Esophagus squamous epithelium (tissue), 5 donors: ENCODE data around the gene ZNF564. TPM values are rescaled to one million over a fixed set of nuclear protein-coding genes. Genes with fewer than 3 reads are reported as not detected.
"Not testable (repeated sequence)": the region's sequence is repeated elsewhere in the genome, so short reads cannot be mapped to it uniquely, and the experiment has no call there.

Source experiments
- DNase-seq: peaks from one replicate; lab custom pipeline; 2025; lab: John Stamatoyannopoulos, UW
- H3K27ac ChIP-seq, 4 donors: fragments of 200-600 bp; sonication (generic); one replicate each; pipeline ENCODE4 v1.5.1; 2016 to 2019; ENCODE audit warnings: mild to moderate bottlenecking in 1 of 4
- H3K27me3 ChIP-seq, 4 donors: fragments of 200-600 bp; sonication (generic); 1 replicate in 3 of 4; 2 replicates in 1 of 4; pipeline versions ENCODE4 v1.5.1 to v1.6.0; 2017 to 2021; ENCODE audit warnings: antibody characterized with exemption in 1 of 4
- H3K36me3 ChIP-seq, 3 donors: fragments of 200-600 bp; sonication (generic); one replicate each; pipeline ENCODE4 v1.5.1; 2016 to 2019
- H3K4me1 ChIP-seq, 3 donors: fragments of 200-600 bp; sonication (generic); one replicate each; pipeline ENCODE4 v1.5.1; 2017 to 2019
- H3K4me3 ChIP-seq, 4 donors: fragments of 200-600 bp; sonication (generic); 1 replicate in 3 of 4; 2 replicates in 1 of 4; pipeline ENCODE4 v1.5.1; 2016 to 2019; ENCODE audit warnings: mild to moderate bottlenecking in 2 of 4, moderate library complexity in 1 of 4
- H3K9me3 ChIP-seq, 3 donors: fragments of 200-600 bp; sonication (generic); one replicate each; pipeline ENCODE4 v1.5.1; 2016 to 2019
- CTCF ChIP-seq, 6 experiments: fragments of 450-650 bp in 4 of 6; fragments of 200-600 bp in 2 of 6; sonication (generic) in 2 of 6; IDR thresholded peaks; one replicate each; pipeline ENCODE4 v1.5.1; 2016 to 2019; ENCODE audit warnings: antibody characterized with exemption in 6 of 6, mild to moderate bottlenecking in 4 of 6, moderate library complexity in 4 of 6
- POLR2A ChIP-seq, 4 donors: fragments of 450-650 bp; IDR thresholded peaks; one replicate each; pipeline ENCODE4 v1.6.1; 2017; ENCODE audit warnings: antibody characterized with exemption in 4 of 4, mild to moderate bottlenecking in 4 of 4, moderate library complexity in 3 of 4
- WGBS, 2 donors: methylation state at CpG; one replicate each; pipeline ENCODE4 v1.1.5; 2018; 5-methylcytosine and 5-hydroxymethylcytosine counted together
- intact Hi-C: fragments of 100-400 bp; cut with DNase I; formaldehyde crosslinking; loops from one replicate; pipeline ENCODE4 v1.15.0; 2022
- total RNA-seq, 4 donors: library from RNA; depleted of rRNA; stranded (reverse); fragments of >200 nt; gene quantifications; one replicate each; pipeline ENCODE4 v1.1.0, GENCODE V29; 2016
- donor health status: DM: yes; HTN: yes; CAD: no.

The ZNF564 gene
- total RNA-seq, 4 donors from 2014 or later = 1.6 to 9.3 (median 4.8) TPM

DNA sequence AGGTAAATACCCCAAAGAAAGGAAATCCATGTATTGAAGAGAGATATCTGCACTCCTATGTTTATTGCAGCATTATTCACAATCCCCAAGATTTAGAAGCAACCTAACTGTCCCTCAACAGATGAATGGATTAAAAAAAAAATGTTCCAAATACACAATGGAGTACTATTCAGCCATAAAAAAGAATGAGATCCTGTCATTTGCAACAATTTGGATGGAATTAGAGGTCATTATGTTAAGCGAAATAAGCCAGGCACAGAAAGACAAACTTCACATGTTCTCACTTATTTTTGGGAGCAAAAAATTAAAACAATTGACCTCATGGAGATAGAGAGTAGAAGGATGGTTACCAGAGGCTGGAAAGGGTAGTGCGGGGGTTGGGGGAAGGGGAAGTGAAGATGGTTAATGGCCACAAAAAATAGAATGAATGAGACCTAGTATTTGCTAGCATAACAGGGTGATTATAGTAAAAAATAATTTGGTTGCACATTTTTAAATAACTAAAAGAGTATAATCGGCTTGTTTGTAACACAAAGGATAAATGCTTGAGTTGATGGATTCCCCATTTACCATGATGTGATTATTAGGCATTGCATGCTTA, 56.9 kb downstream of the ZNF564 start:
- intact Hi-C loops = no loop called here
- H3K27ac ChIP-seq = peak overlapping the region in 3 of 4 donors; percentile 72 to 95 (median 94)
- no peaks in the 10 kb centered on the region for H3K9me3 ChIP-seq
- 91 to 92% methylated on average over 3 of the region's 3 CpGs for WGBS, 2 donors
- no peaks in the 10 kb centered on the region for H3K36me3 ChIP-seq
- H3K27me3 ChIP-seq = no peaks in the 10 kb centered on the region
- no peak for DNase-seq
- H3K4me1 ChIP-seq = peaks cover 0 to 14% (median 3%) of the 10 kb centered on the region in 3 donors
- TF ChIP-seq CTCF (IDR thresholded peaks at IDR 0.05) (no peak), POLR2A (IDR thresholded peaks at IDR 0.05) (no peak)
- no peak overlapping the region for H3K4me3 ChIP-seq

DNA sequence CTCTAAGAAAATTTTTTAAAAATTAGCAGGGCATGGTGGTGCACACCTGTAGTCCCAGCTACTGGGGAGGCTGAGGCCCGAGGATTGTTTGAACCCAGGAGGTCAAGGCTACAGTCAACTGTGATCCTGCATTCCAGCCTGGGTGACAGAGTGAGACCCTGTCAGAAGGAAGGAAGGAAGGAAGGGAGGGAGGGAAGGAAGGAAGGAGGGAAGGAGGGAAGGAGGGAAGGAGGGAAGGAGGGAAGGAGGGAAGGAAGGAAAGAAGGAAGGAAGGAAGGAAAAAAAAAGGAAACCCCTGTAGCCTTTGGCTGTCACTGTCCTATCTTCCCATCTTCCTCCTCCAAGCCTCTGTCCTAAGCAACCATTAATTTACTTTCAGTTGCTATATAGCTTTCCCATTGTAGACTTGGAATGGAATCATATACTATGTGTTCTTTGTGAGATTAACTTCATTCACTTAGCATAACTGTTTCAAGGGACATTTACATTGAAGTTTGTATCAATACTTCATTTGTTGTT, 65.0 kb downstream of the ZNF564 start:
- H3K27ac ChIP-seq, H3K27me3 ChIP-seq, H3K36me3 ChIP-seq, intact Hi-C loops, H3K4me3 ChIP-seq, H3K9me3 ChIP-seq, DNase-seq: not testable (repeated sequence)
- WGBS, 2 donors = 63 to 90% methylated on average over 1 of the region's 1 CpG
- H3K4me1 ChIP-seq = peaks cover 5 to 29% (median 7%) of the 10 kb centered on the region in 3 donors

DNA sequence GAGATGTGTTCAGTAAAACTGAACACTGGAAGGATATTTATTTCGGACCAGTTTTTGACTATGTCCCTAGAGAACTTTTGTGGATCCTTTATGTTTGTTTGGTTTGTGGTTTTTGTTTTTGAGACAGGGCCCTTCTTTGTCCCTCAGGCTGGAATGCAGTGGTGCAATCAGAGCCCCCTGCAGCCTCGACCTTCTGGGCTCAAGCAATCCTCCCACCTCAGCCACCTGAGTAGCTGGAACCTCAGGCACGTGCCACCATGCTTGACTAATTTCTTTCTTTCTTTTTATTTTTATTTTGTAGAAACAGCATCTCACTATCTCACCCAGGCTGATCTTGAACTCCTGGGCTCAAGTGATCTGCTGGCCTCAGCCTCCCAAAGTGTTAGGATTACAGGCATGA, 65.7 kb downstream of the ZNF564 start:
- intact Hi-C loops = no loop called here

GRCh38 chr19:12485052-12485416, 66.2 kb downstream of the ZNF564 start:
- no peak for DNase-seq
- no peak for TF ChIP-seq POLR2A (IDR thresholded peaks at IDR 0.05)
- no peak for TF ChIP-seq CTCF (IDR thresholded peaks at IDR 0.05)
- H3K9me3 ChIP-seq = no peaks in the 10 kb centered on the region
- peaks cover 5 to 29% (median 7%) of the 10 kb centered on the region in 3 donors for H3K4me1 ChIP-seq
- 6% methylated on average over 7 to 9 of the region's 11 CpGs for WGBS, 2 donors
- H3K27ac ChIP-seq = peak overlapping the region; percentile 72 to 91 (median 86)
- H3K27me3 ChIP-seq = no peaks in the 10 kb centered on the region
- H3K4me3 ChIP-seq = peak overlapping the region; percentile 83 to 100 (median 92)
- intact Hi-C loops = no loop called here
- no peaks in the 10 kb centered on the region for H3K36me3 ChIP-seq

More for the DNA sequence above, 65.7 kb downstream of the ZNF564 start:
- Histone ChIP-seq H3K27ac (no peak overlapping the region), H3K27me3 (no peaks in the 10 kb centered on the region), H3K4me3 (no peak overlapping the region), H3K36me3 (no peaks in the 10 kb centered on the region), H3K9me3 (no peaks in the 10 kb centered on the region), H3K4me1 (peaks cover 5 to 29% (median 7%) of the 10 kb centered on the region in 3 donors)
- TF ChIP-seq CTCF (IDR thresholded peaks at IDR 0.05) (no peak), POLR2A (IDR thresholded peaks at IDR 0.05) (no peak)
- WGBS, 2 donors = 75 to 82% methylated on average over 3 of the region's 3 CpGs
- no peak for DNase-seq

DNA sequence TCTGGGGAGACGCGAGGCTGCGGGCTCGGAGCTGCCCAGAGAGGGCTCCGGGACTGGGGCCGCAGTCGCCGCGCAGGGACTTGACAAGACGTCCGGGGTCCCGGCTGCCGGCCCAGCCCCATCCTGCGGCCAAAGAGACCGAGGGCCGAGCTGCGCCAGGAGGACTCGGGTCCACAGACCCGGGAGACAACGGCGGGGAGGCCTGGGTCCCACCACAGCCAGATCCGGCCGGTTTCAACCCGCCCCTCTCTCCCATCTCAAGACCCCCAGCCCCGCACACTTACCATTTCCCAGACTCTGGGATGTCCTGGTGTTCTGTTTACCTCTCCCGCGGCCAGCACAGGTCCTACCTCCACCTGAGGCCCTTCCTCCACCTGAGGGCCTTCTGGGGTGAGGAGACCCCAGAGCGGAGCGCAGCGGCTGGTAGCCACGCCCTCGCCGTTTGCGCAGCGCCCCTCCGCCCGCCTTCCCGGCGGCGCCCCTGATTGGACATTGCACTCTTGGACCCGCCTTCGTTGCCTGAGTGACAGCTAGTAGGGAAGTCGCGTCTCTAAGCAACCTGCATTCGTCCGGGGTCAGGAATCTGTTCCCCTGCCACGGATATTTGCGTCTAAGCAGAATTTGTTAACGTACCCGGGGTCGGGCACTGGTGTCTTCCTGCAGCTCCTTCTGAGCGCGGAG, 66.8 kb downstream of the ZNF564 start, which contains the start of gene ZNF709:
ZNF709 (minus strand) TSS at position 446 of the 681 bp plus-strand sequence; CDS start at position 287, 159 bp downstream.
- Histone ChIP-seq H3K36me3 (no peaks in the 10 kb centered on the region), H3K27ac (peak within 1 kb of the TSS; percentile 72 to 91 (median 86)), H3K4me3 (peak within 1 kb of the TSS; percentile 83 to 100 (median 92)), H3K27me3 (no peaks in the 10 kb centered on the region), H3K9me3 (no peaks in the 10 kb centered on the region), H3K4me1 (peaks cover 5 to 29% (median 7%) of the 10 kb centered on the region in 3 donors)
- intact Hi-C loops = no loop called here
- peak in 2 of 4 donors; percentile 14 to 42 for TF ChIP-seq POLR2A (IDR thresholded peaks at IDR 0.05)
- TF ChIP-seq CTCF (IDR thresholded peaks at IDR 0.05) = no peak
- 0% methylated on average over 8 to 24 of the region's 53 CpGs for WGBS, 2 donors
- DNase-seq = peak; percentile 23
